Measurements from ENCODE around the gene IKZF1.

Gene IKZF1

DNA sequence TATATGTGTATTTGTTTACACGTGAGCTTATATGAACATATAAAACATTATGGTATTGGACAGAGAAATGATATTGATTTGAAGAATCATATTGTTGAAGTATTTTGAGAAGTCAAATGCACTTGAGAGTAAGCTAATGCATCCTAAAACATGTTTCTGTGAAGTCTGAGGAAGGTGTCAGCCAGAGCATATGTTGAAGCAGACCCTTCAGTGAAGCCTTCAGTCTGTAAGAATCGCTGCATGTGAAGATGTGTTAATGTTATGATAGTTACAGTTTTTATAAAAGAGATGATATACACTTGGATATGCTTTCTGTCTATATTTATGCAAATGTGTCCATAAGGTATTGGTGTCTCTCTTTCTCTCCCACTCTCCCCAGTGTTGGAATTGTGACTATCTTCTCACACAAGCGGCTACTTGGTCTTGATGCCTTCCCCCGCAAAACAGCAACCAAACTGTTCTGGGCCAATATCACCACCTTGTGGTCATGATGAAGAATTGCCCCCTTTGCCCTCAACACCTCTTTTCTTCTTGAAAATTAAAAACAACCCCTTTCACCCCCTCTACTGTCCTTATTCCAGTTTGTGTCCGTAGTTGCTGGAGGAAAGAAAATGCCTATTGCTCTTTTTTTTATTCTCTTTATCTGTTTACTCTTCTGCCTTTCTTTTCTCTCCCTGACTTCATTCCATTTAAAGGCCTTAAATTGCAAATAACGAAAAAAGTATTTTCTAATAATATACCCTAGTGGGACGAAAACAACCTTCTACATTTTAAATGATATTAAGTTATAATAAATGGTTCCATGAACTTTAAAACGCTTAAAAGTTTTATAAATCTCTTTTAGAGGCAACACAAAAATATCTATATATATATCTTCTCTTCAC is 64.9 kb downstream of the IKZF1 start:
- Histone ChIP-seq H3K4me3 (ENCODE audit: insufficient read length, low read depth) (no peak overlapping the region), H3K9me3 (ENCODE audit: insufficient read depth, low read length) (no peaks in the 10 kb centered on the region), H3K27me3 (ENCODE audit: insufficient read depth, insufficient read length) (no peaks in the 10 kb centered on the region), H3K4me1 (ENCODE audit: insufficient read depth, insufficient read length) (no peaks in the 10 kb centered on the region), H3K9ac (ENCODE audit: insufficient read length, low read depth) (no peak overlapping the region), H3K36me3 (ENCODE audit: insufficient read depth, insufficient read length, low read length) (no peaks in the 10 kb centered on the region)
- DNase-seq (ENCODE audit: low read depth, low spot score): peak; percentile 88
- TF ChIP-seq YY1 (IDR thresholded peaks at IDR 0.05; ENCODE audit: insufficient read depth, insufficient read length): no peak
- no peak for TF ChIP-seq SUZ12 (IDR thresholded peaks at IDR 0.05; ENCODE audit: extremely low read depth, insufficient read depth, insufficient read length)
- no peak for TF ChIP-seq ZNF274 (IDR thresholded peaks at IDR 0.05; ENCODE audit: low read depth, low read length)

DNA sequence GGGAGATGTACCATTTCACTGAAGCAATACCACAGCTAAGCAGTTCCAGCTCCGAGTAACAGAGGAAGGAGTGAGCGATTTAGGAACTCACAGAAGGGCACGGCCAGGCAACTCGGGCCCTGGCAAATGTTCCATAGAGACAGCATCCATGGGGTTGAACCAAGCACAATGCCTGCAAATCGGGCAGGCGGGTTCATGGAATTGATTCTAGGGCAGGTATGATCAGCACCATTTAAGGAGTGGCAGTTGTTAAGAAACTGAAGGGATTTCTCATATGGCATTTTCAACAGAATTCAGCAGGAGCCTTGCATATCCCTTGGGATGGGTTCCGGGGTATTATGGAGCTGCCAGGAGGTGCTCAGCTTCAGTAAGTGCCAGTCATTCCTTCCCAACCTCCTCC is 66.4 kb downstream of the IKZF1 start:
- Histone ChIP-seq H3K4me3 (ENCODE audit: insufficient read length, low read depth) (no peak overlapping the region), H3K36me3 (ENCODE audit: insufficient read depth, insufficient read length, low read length) (no peaks in the 10 kb centered on the region), H3K9me3 (ENCODE audit: insufficient read depth, low read length) (no peaks in the 10 kb centered on the region), H3K9ac (ENCODE audit: insufficient read length, low read depth) (no peak overlapping the region), H3K27me3 (ENCODE audit: insufficient read depth, insufficient read length) (no peaks in the 10 kb centered on the region), H3K4me1 (ENCODE audit: insufficient read depth, insufficient read length) (no peaks in the 10 kb centered on the region)
- TF ChIP-seq YY1 (IDR thresholded peaks at IDR 0.05; ENCODE audit: insufficient read depth, insufficient read length) (no peak), ZNF274 (IDR thresholded peaks at IDR 0.05; ENCODE audit: low read depth, low read length) (no peak), SUZ12 (IDR thresholded peaks at IDR 0.05; ENCODE audit: extremely low read depth, insufficient read depth, insufficient read length) (no peak)
- no peak for DNase-seq (ENCODE audit: low read depth, low spot score)

DNA sequence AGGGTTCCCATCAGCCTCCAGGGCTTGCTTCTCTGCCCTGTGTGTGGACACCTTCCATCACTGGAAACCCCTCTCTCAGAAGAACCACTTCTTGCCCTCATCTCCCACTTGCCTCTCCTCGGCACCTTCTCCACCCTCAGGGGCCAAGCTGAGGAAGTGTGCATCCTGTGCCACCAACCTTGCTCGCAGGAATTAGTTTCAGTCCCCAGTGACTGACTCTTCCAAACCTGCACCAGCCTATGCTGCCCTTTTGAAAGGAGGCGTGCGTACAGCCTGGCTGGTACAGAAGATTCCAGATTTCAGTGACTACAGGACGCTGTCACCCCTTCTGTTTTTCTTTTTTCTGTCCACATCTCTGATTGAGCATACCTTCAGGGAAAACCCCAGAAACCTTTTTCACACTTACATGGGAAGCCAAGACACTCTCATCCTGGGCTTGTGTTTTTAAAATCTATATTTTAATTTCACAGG is 67.1 kb downstream of the IKZF1 start:
- Histone ChIP-seq H3K9me3 (ENCODE audit: insufficient read depth, low read length) (no peaks in the 10 kb centered on the region), H3K4me3 (ENCODE audit: insufficient read length, low read depth) (no peak overlapping the region), H3K27me3 (ENCODE audit: insufficient read depth, insufficient read length) (no peaks in the 10 kb centered on the region), H3K9ac (ENCODE audit: insufficient read length, low read depth) (no peak overlapping the region), H3K36me3 (ENCODE audit: insufficient read depth, insufficient read length, low read length) (no peaks in the 10 kb centered on the region), H3K4me1 (ENCODE audit: insufficient read depth, insufficient read length) (no peaks in the 10 kb centered on the region)
- DNase-seq (ENCODE audit: low read depth, low spot score): no peak
- TF ChIP-seq SUZ12 (IDR thresholded peaks at IDR 0.05; ENCODE audit: extremely low read depth, insufficient read depth, insufficient read length) (no peak), YY1 (IDR thresholded peaks at IDR 0.05; ENCODE audit: insufficient read depth, insufficient read length) (no peak), ZNF274 (IDR thresholded peaks at IDR 0.05; ENCODE audit: low read depth, low read length) (no peak)

DNA sequence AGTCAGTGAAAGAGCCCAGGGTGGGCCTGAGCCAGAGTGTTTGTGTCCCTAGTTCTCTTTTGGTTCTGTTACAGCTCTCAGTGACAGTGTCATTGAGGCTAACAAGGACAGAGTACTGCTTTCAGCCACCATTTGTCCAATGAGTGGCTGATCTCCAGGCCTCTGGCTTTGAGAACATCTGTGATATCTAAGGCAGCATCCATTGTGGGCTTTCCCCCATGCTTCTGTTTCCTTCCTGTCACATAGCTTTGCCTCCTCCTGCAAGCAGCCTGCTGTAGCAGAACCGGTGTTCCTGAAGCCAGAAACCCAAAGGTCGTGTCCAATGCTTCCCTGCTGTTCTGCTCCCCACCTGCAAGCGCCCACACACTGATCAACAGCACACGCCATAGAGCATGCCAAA is 68.4 kb downstream of the IKZF1 start:
- TF ChIP-seq YY1 (IDR thresholded peaks at IDR 0.05; ENCODE audit: insufficient read depth, insufficient read length) (no peak), SUZ12 (IDR thresholded peaks at IDR 0.05; ENCODE audit: extremely low read depth, insufficient read depth, insufficient read length) (no peak), ZNF274 (IDR thresholded peaks at IDR 0.05; ENCODE audit: low read depth, low read length) (no peak)
- Histone ChIP-seq H3K4me1 (ENCODE audit: insufficient read depth, insufficient read length) (no peaks in the 10 kb centered on the region), H3K27me3 (ENCODE audit: insufficient read depth, insufficient read length) (no peaks in the 10 kb centered on the region), H3K36me3 (ENCODE audit: insufficient read depth, insufficient read length, low read length) (no peaks in the 10 kb centered on the region), H3K9ac (ENCODE audit: insufficient read length, low read depth) (no peak overlapping the region), H3K4me3 (ENCODE audit: insufficient read length, low read depth) (no peak overlapping the region), H3K9me3 (ENCODE audit: insufficient read depth, low read length) (no peaks in the 10 kb centered on the region)
- no peak for DNase-seq (ENCODE audit: low read depth, low spot score)

DNA sequence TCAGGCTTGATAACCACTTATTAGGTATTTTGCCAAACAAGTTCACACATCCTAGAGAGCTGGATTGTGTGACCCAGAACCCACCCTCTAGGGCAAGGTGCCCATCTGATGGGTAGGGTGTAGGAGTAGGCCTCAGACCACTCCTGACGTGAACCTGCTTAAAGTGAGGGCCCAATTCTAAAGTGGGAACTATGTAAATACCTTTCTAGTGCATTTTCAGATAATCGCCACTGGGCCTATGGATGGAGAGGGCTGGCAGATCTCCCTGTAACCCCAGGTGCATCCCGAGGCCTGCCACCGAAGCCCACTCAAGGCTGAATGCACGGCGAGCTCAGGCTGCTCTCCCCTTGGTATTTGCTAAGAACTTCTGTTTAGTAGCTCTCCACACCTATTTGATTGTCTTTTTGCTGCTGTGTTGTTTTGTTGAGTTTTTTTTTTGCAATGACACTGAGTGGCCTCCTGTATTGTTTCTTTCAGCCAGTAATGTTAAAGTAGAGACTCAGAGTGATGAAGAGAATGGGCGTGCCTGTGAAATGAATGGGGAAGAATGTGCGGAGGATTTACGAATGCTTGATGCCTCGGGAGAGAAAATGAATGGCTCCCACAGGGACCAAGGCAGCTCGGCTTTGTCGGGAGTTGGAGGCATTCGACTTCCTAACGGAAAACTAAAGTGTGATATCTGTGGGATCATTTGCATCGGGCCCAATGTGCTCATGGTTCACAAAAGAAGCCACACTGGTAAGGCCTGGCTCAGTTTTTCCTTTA is 71.7 kb downstream of the IKZF1 start:
- TF ChIP-seq YY1 (IDR thresholded peaks at IDR 0.05; ENCODE audit: insufficient read depth, insufficient read length) (no peak), ZNF274 (IDR thresholded peaks at IDR 0.05; ENCODE audit: low read depth, low read length) (no peak), SUZ12 (IDR thresholded peaks at IDR 0.05; ENCODE audit: extremely low read depth, insufficient read depth, insufficient read length) (no peak)
- no peaks in the 10 kb centered on the region for H3K36me3 ChIP-seq (ENCODE audit: insufficient read depth, insufficient read length, low read length)
- no peak overlapping the region for H3K9ac ChIP-seq (ENCODE audit: insufficient read length, low read depth)
- no peaks in the 10 kb centered on the region for H3K9me3 ChIP-seq (ENCODE audit: insufficient read depth, low read length)
- no peaks in the 10 kb centered on the region for H3K27me3 ChIP-seq (ENCODE audit: insufficient read depth, insufficient read length)
- peaks cover 8% of the 10 kb centered on the region for H3K4me1 ChIP-seq (ENCODE audit: insufficient read depth, insufficient read length)
- no peak for DNase-seq (ENCODE audit: low read depth, low spot score)
- H3K4me3 ChIP-seq (ENCODE audit: insufficient read length, low read depth): no peak overlapping the region

DNA sequence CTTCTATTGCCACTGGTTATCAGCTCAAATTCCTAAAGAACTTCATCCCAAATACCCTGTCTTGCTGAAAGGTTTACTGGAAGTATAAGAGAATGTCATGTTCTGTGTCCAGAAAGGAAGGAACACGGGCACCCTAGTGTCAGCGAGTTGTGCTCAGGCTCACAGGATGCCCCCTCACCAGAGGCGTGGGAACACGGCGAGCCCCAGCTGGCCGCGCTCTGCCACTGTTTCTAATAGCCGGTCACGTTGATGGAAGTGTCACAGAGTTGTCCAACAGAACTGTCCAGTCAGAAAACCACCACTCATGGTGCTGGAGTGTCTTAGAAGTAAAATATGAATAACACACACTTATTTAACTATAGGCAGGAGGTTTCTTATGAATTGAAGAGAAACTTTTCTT is 72.8 kb downstream of the IKZF1 start:
- no peaks in the 10 kb centered on the region for H3K27me3 ChIP-seq (ENCODE audit: insufficient read depth, insufficient read length)
- H3K9ac ChIP-seq (ENCODE audit: insufficient read length, low read depth): no peak overlapping the region
- TF ChIP-seq SUZ12 (IDR thresholded peaks at IDR 0.05; ENCODE audit: extremely low read depth, insufficient read depth, insufficient read length) (no peak), YY1 (IDR thresholded peaks at IDR 0.05; ENCODE audit: insufficient read depth, insufficient read length) (no peak), ZNF274 (IDR thresholded peaks at IDR 0.05; ENCODE audit: low read depth, low read length) (no peak)
- peaks cover 8% of the 10 kb centered on the region for H3K4me1 ChIP-seq (ENCODE audit: insufficient read depth, insufficient read length)
- DNase-seq (ENCODE audit: low read depth, low spot score): no peak
- H3K9me3 ChIP-seq (ENCODE audit: insufficient read depth, low read length): no peaks in the 10 kb centered on the region
- no peak overlapping the region for H3K4me3 ChIP-seq (ENCODE audit: insufficient read length, low read depth)
- no peaks in the 10 kb centered on the region for H3K36me3 ChIP-seq (ENCODE audit: insufficient read depth, insufficient read length, low read length)

DNA sequence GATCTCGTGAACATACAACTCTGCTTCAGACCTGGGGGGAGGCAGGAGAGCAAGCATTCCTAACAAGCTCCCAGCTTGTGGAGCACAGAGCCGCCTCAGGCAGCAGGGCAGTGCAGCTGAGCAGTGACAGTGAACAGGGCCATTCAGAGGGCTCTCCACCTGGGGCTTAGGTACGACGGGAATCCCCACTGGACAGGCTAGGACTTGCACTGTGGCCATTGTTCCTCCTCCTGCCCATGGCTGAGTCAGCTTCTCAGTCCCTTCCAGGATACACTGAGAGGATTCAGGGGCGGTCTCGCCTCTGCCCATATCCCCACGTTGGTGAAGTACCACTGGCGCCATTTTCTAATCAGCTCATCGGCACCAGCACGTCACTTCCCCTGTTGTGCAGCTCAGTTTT is 74.6 kb downstream of the IKZF1 start:
- peak; percentile 71 for DNase-seq (ENCODE audit: low read depth, low spot score)
- Histone ChIP-seq H3K4me1 (ENCODE audit: insufficient read depth, insufficient read length) (peaks cover 10% of the 10 kb centered on the region), H3K36me3 (ENCODE audit: insufficient read depth, insufficient read length, low read length) (no peaks in the 10 kb centered on the region), H3K27me3 (ENCODE audit: insufficient read depth, insufficient read length) (no peaks in the 10 kb centered on the region), H3K9ac (ENCODE audit: insufficient read length, low read depth) (no peak overlapping the region), H3K9me3 (ENCODE audit: insufficient read depth, low read length) (no peaks in the 10 kb centered on the region), H3K4me3 (ENCODE audit: insufficient read length, low read depth) (no peak overlapping the region)
- no peak for TF ChIP-seq ZNF274 (IDR thresholded peaks at IDR 0.05; ENCODE audit: low read depth, low read length)
- no peak for TF ChIP-seq SUZ12 (IDR thresholded peaks at IDR 0.05; ENCODE audit: extremely low read depth, insufficient read depth, insufficient read length)
- TF ChIP-seq YY1 (IDR thresholded peaks at IDR 0.05; ENCODE audit: insufficient read depth, insufficient read length): no peak
